DND-41 (cell line): ENCODE measurements around the gene RENBP.

Experiments used
- CTCF ChIP-seq: IDR thresholded peaks from 2 replicates; pipeline ENCODE4 v1.5.1; 2012; ENCODE audit warnings: borderline replicate concordance, low read length, moderate library complexity, mild to moderate bottlenecking; ENCODE audit not compliant: poor library complexity, severe bottlenecking; ENCODE audit errors: extremely low read depth
- EZH2 ChIP-seq: IDR thresholded peaks from 3 replicates; pipeline ENCODE4 v1.6.1; 2012; ENCODE audit warnings: borderline replicate concordance, low read depth, mild to moderate bottlenecking, moderate library complexity, low read length, inconsistent platforms; ENCODE audit not compliant: severe bottlenecking

- no peak for TF ChIP-seq EZH2
- TF ChIP-seq CTCF, result no peak
These were observed 8.1 kb upstream of the RENBP start for GRCh38 chrX:153952373-153953026.
